NB4 (cell line): ENCODE measurements around the gene SH3PXD2B.
A peak's percentile ranks its signal among the peaks of the same experiment; 100 is the strongest.

Experiments
- DNase-seq: peaks from one replicate; pipeline ENCODE4 v3.0.0; 2010; ENCODE audit warnings: low read depth
- H3K4me3 ChIP-seq: one replicate; pipeline ENCODE4 v1.5.1; 2011; ENCODE audit warnings: mild to moderate bottlenecking, low read depth, low read length, moderate library complexity
- CTCF ChIP-seq: IDR thresholded peaks from one replicate; pipeline ENCODE4 v1.5.1; 2012; ENCODE audit warnings: low read depth, low read length
- MAX ChIP-seq: IDR thresholded peaks from 2 replicates; pipeline ENCODE4 v1.6.1; 2011; ENCODE audit warnings: low read depth, low read length
- MYC ChIP-seq: IDR thresholded peaks from 2 replicates; pipeline ENCODE4 v1.6.1; 2011; ENCODE audit warnings: low read depth, low read length
- POLR2A ChIP-seq: IDR thresholded peaks from 2 replicates; pipeline ENCODE4 v1.6.1; 2011; ENCODE audit warnings: mild to moderate bottlenecking; ENCODE audit not compliant: insufficient read length; ENCODE audit errors: extremely low read depth

SH3PXD2B gene

GRCh38 chr5:172444110-172444510 lies 10.2 kb downstream of the SH3PXD2B start:
- no peak overlapping the region for H3K4me3 ChIP-seq
- DNase-seq, result no peak
- TF ChIP-seq MAX (no peak), MYC (no peak), CTCF (no peak), POLR2A (no peak)

- no peak overlapping the region for H3K4me3 ChIP-seq
- TF ChIP-seq CTCF (no peak), POLR2A (no peak), MYC (no peak), MAX (peak; percentile 48)
- peak; percentile 82 for DNase-seq
These were observed 10.8 kb downstream of the SH3PXD2B start for GRCh38 chr5:172443441-172444109.

GRCh38 chr5:172442592-172442991 lies 11.7 kb downstream of the SH3PXD2B start:
- DNase-seq, result no peak
- H3K4me3 ChIP-seq, result no peak overlapping the region
- TF ChIP-seq POLR2A, result no peak
- TF ChIP-seq MYC, result no peak
- no peak for TF ChIP-seq CTCF
- no peak for TF ChIP-seq MAX

GRCh38 chr5:172441262-172441751 lies 13.0 kb downstream of the SH3PXD2B start:
- no peak overlapping the region for H3K4me3 ChIP-seq
- no peak for DNase-seq
- TF ChIP-seq CTCF, result no peak
- no peak for TF ChIP-seq POLR2A
- TF ChIP-seq MAX, result no peak
- no peak for TF ChIP-seq MYC

GRCh38 chr5:172440486-172440885 lies 13.8 kb downstream of the SH3PXD2B start:
- no peak overlapping the region for H3K4me3 ChIP-seq
- DNase-seq, result no peak
- TF ChIP-seq CTCF (no peak), MAX (no peak), MYC (no peak), POLR2A (no peak)
